A673 (cell line): ENCODE results near the gene CDC42EP5. TPM values are rescaled to one million over a fixed set of nuclear protein-coding genes. Genes with fewer than 3 reads are reported as not detected.

ENCODE experiments used
- BruUV-seq: library from RNA; stranded (reverse); fragments of 400-500 nt; replicated peaks from 2 replicates; lab custom pipeline; 2021; lab: Mats Ljungman, UMichigan
- CTCF ChIA-PET: fragments of 300-600 bp; sonication (Branson Sonifier 250); formaldehyde crosslinking; loops from one replicate; lab custom pipeline; 2022; ENCODE audit warnings: antibody characterized with exemption; lab: Charles Lee
- POLR2A ChIA-PET: fragments of 300-600 bp; sonication (Branson Sonifier 250); formaldehyde crosslinking; loops from one replicate; lab custom pipeline; 2022; ENCODE audit warnings: antibody characterized with exemption; ENCODE audit not compliant: low non-redundant PET; lab: Charles Lee
- DNase-seq: peaks from one replicate; pipeline ENCODE4 v3.0.0-alpha.2; 2015; ENCODE audit warnings: low spot score
- H3K27ac ChIP-seq: fragments of 200-600 bp; sonication (generic); 2 replicates; pipeline ENCODE4 v1.5.1; 2016; ENCODE audit warnings: mixed run types, low read depth, mild to moderate bottlenecking, mixed read lengths, antibody characterized with exemption, low read length; ENCODE audit not compliant: poor library complexity, severe bottlenecking
- H3K27me3 ChIP-seq: fragments of 200-600 bp; sonication (generic); replicated peaks from 2 replicates; pipeline ENCODE4 v1.6.1; 2017; ENCODE audit warnings: mixed run types, low read depth, mild to moderate bottlenecking, mixed read lengths, antibody characterized with exemption, low read length; ENCODE audit not compliant: insufficient read depth, poor library complexity
- H3K36me3 ChIP-seq: fragments of 200-600 bp; sonication (generic); 2 replicates; pipeline ENCODE4 v1.6.1; 2016; ENCODE audit warnings: mixed run types, mild to moderate bottlenecking, mixed read lengths, antibody characterized with exemption, low read length; ENCODE audit not compliant: insufficient read depth, poor library complexity, severe bottlenecking
- H3K4me1 ChIP-seq: fragments of 200-600 bp; sonication (generic); 2 replicates; pipeline ENCODE4 v1.6.1; 2017; ENCODE audit warnings: mixed run types, mild to moderate bottlenecking, mixed read lengths, antibody characterized with exemption, low read length; ENCODE audit not compliant: insufficient read depth, poor library complexity, severe bottlenecking
- H3K4me3 ChIP-seq: fragments of 200-600 bp; sonication (generic); 2 replicates; pipeline ENCODE4 v1.5.1; 2016; ENCODE audit warnings: low read depth, mixed run types, mild to moderate bottlenecking, mixed read lengths, low read length; ENCODE audit not compliant: poor library complexity, severe bottlenecking
- H3K9me3 ChIP-seq: fragments of 200-600 bp; sonication (generic); 2 replicates; pipeline ENCODE4 v1.6.1; 2016; ENCODE audit warnings: mixed run types, low read depth, mild to moderate bottlenecking, mixed read lengths, antibody characterized with exemption, low read length; ENCODE audit not compliant: poor library complexity, severe bottlenecking
- CTCF ChIP-seq: fragments of 300-800, 200-600 bp; sonication (generic); conservative IDR thresholded peaks from 2 replicates; pipeline ENCODE4 v1.5.1; 2017; ENCODE audit warnings: low read depth, mild to moderate bottlenecking, antibody characterized with exemption, low read length, moderate library complexity, mixed read lengths
- EZH2 ChIP-seq: fragments of 200-600 bp; sonication (generic); IDR thresholded peaks from 2 replicates; pipeline ENCODE4 v1.6.1; 2017; ENCODE audit warnings: borderline replicate concordance, low read depth, mild to moderate bottlenecking, mixed read lengths, antibody characterized with exemption, low read length; ENCODE audit not compliant: poor library complexity, severe bottlenecking
- intact Hi-C: fragments of 100-400 bp; cut with micrococcal nuclease; formaldehyde crosslinking; loops from one replicate; pipeline ENCODE4 v1.10.0; 2022; ENCODE audit not compliant: unreplicated experiment
- total RNA-seq: library from RNA; stranded (reverse); gene quantifications from 2 replicates; pipeline ENCODE4 v1.2.3, GENCODE V29; 2021

Gene CDC42EP5
- total RNA-seq, 1 experiment from 2014 or later, result 111 TPM

- no peak overlapping the region for H3K27ac ChIP-seq
- no peaks in the 10 kb centered on the region for H3K27me3 ChIP-seq
- ChIA-PET POLR2A (no interaction called here), CTCF (interaction anchor here (0.7 kb wide), 1 partner anchor 12 kb away, joined by 8 read pairs; the partner anchor contains the start of gene LENG8)
- H3K9me3 ChIP-seq, result no peaks in the 10 kb centered on the region
- H3K4me3 ChIP-seq, result no peak overlapping the region
- H3K36me3 ChIP-seq, result no peaks in the 10 kb centered on the region
- BruUV-seq, result no TSS peak
- no peak for DNase-seq
- no peak for TF ChIP-seq CTCF
- no peak for TF ChIP-seq EZH2
- peaks cover under 1% of the 10 kb centered on the region for H3K4me1 ChIP-seq
- intact Hi-C loops, result no loop called here
These were observed 36.4 kb downstream of the CDC42EP5 start for GRCh38 chr19:54436628-54437252.

- DNase-seq, result no peak
- ChIA-PET POLR2A (no interaction called here), CTCF (no interaction called here)
These were observed 37.0 kb downstream of the CDC42EP5 start for GRCh38 chr19:54436031-54436523.

GRCh38 chr19:54435551-54436016 lies 37.5 kb downstream of the CDC42EP5 start:
- DNase-seq, result no peak
- Histone ChIP-seq H3K4me3 (no peak overlapping the region), H3K36me3 (no peaks in the 10 kb centered on the region), H3K27me3 (no peaks in the 10 kb centered on the region), H3K27ac (no peak overlapping the region), H3K9me3 (no peaks in the 10 kb centered on the region), H3K4me1 (peaks cover 10% of the 10 kb centered on the region)
- TF ChIP-seq CTCF (no peak), EZH2 (no peak)
- POLR2A ChIA-PET, result no interaction called here
- BruUV-seq, result no TSS peak
- intact Hi-C loops, result no loop called here
- CTCF ChIA-PET, result no interaction called here

More at GRCh38 chr19:54436031-54436523, 37.0 kb downstream of the CDC42EP5 start:
- H3K36me3 ChIP-seq, result no peaks in the 10 kb centered on the region
- no TSS peak for BruUV-seq
- intact Hi-C loops, result no loop called here
- H3K27me3 ChIP-seq, result no peaks in the 10 kb centered on the region
- H3K27ac ChIP-seq, result no peak overlapping the region
- H3K4me1 ChIP-seq, result peaks cover 7% of the 10 kb centered on the region
- no peak overlapping the region for H3K4me3 ChIP-seq
- TF ChIP-seq CTCF, result no peak
- no peak for TF ChIP-seq EZH2
- H3K9me3 ChIP-seq, result no peaks in the 10 kb centered on the region
